ENCODE data around the gene DUSP28.

GRCh38 chr2:240551288-240551687 is 8.9 kb upstream of the DUSP28 start:
- TF ChIP-seq, protein P1, sequence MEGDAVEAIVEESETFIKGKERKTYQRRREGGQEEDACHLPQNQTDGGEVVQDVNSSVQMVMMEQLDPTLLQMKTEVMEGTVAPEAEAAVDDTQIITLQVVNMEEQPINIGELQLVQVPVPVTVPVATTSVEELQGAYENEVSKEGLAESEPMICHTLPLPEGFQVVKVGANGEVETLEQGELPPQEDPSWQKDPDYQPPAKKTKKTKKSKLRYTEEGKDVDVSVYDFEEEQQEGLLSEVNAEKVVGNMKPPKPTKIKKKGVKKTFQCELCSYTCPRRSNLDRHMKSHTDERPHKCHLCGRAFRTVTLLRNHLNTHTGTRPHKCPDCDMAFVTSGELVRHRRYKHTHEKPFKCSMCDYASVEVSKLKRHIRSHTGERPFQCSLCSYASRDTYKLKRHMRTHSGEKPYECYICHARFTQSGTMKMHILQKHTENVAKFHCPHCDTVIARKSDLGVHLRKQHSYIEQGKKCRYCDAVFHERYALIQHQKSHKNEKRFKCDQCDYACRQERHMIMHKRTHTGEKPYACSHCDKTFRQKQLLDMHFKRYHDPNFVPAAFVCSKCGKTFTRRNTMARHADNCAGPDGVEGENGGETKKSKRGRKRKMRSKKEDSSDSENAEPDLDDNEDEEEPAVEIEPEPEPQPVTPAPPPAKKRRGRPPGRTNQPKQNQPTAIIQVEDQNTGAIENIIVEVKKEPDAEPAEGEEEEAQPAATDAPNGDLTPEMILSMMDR (IDR thresholded peaks at IDR 0.05) = no peak
- TF ChIP-seq POLR2A (IDR thresholded peaks at IDR 0.05) (no peak), EP300 (IDR thresholded peaks at IDR 0.05) (no peak)
